RWPE2 (cell line): ENCODE results near the gene CTXN1.
"Not testable (repeated sequence)": the region's sequence is repeated elsewhere in the genome, so short reads cannot be mapped to it uniquely, and the experiment has no call there.

Experiments used
- ATAC-seq: fragments of 200-7000 bp; cut with Tn5 transposase; 3 replicates; pipeline ENCODE4 v1.9.1; 2021; ENCODE audit warnings: low read depth
- DNase-seq: peaks from one replicate; pipeline ENCODE4 v3.0.0-alpha.2; 2020; ENCODE audit warnings: low spot score
- H3K27ac ChIP-seq: fragments of 450-650 bp; 2 replicates; pipeline ENCODE4 v1.5.1; 2017; ENCODE audit warnings: mild to moderate bottlenecking; ENCODE audit not compliant: poor library complexity, severe bottlenecking
- H3K27me3 ChIP-seq: fragments of 250-450 bp; sonication (Bioruptor Pico); 2 replicates; pipeline ENCODE4 v1.5.1; 2021; ENCODE audit warnings: mild to moderate bottlenecking, moderate library complexity; ENCODE audit not compliant: insufficient read depth, poor library complexity, severe bottlenecking
- H3K36me3 ChIP-seq: fragments of 250-450 bp; sonication (Bioruptor Pico); 2 replicates; pipeline ENCODE4 v1.5.1; 2020; ENCODE audit warnings: low read depth, mild to moderate bottlenecking, moderate library complexity
- H3K4me1 ChIP-seq: fragments of 250-450 bp; sonication (Bioruptor Pico); 2 replicates; pipeline ENCODE4 v1.5.1; 2021; ENCODE audit warnings: mild to moderate bottlenecking, moderate library complexity; ENCODE audit not compliant: insufficient read depth, poor library complexity, severe bottlenecking
- H3K4me3 ChIP-seq: fragments of 250-450 bp; sonication (Bioruptor Pico); 2 replicates; pipeline ENCODE4 v1.5.1; 2021; ENCODE audit warnings: mild to moderate bottlenecking, moderate library complexity; ENCODE audit not compliant: severe bottlenecking
- H3K9me3 ChIP-seq: fragments of 250-450 bp; sonication (Bioruptor Pico); 2 replicates; pipeline ENCODE4 v1.5.1; 2021; ENCODE audit warnings: mild to moderate bottlenecking, moderate library complexity; ENCODE audit not compliant: severe bottlenecking
- CTCF ChIP-seq: fragments of 450-650 bp; IDR thresholded peaks from one replicate; pipeline ENCODE4 v1.5.1; 2017; ENCODE audit warnings: mild to moderate bottlenecking, moderate library complexity; ENCODE audit not compliant: poor library complexity, severe bottlenecking

Gene CTXN1

DNA sequence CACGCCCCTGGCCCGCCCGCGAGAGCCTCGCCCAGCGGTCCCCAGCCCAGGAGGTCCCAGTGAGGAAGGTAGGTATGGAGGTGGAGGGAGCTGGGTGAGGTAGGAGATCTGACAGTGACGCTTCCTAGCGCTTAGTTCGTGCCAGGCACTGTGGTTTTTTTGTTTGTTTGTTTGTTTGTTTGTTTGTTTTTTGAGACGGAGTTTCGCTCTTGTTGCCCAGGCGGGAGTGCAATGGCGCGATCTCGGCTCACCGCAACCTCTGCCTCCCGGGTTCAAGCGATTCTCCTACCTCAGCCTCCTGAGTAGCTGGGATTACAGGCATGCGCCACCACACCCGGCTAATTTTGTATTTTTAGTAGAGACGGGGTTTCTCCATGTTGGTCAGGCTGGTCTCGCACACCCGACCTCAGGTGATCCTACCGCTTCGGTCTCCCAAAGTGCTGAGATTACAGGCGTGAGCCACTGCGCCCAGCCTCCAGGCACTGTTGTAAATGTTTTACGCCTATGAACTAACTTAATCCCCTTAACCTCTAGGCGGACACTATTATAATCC lies 7.8 kb downstream of the CTXN1 start:
- peak overlapping the region; percentile 22 for H3K27ac ChIP-seq

DNA sequence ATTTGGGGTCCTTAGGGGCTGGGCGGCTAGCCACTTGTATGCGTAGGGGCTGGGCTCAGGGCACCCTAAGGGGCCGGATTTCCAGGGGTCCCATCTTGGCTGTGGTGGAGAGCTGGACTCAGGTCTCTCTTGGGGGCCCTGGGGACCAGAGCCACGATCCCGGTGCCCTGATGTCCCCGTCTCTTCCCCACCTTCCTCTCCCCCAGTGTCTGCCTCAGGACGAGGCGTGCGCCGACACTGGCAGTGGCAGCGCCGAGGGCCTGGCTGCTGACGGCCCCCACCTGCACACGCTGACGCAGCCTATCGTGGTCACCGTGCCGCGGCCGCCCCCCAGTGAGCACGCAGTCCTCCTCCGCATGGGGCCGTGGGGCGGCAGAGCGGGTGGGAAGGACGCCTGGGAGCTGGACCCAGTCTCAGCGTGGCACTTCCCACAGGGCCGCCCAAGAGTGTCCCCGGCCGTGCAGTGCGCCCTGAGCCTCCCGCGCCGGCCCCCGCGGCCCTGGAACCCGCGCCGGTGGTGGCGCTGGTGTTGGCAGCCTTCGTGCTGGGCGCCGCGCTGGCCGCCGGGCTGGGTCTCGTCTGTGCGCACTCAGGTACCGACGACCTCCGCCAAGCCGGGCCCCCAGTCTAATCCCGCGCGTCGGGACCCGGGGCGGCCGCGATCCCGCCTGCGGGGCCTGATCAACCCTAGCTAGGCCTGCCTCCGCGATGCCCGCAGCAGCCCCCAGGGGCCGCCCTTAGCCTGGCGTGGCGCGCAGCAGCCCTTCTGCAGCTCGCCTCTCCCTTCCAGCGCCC lies 8.5 kb downstream of the CTXN1 start:
- TF ChIP-seq CTCF, result peak; percentile 62
- Histone ChIP-seq H3K4me1 (no peaks in the 10 kb centered on the region), H3K36me3 (no peaks in the 10 kb centered on the region), H3K9me3 (no peaks in the 10 kb centered on the region), H3K27me3 (peaks cover 7% of the 10 kb centered on the region), H3K4me3 (peak overlapping the region; percentile 42), H3K27ac (peak overlapping the region; percentile 22)
- no peak for DNase-seq
- peak; percentile 56 for ATAC-seq

More for the DNA sequence above, 7.8 kb downstream of the CTXN1 start:
- not testable (repeated sequence) for DNase-seq, H3K27me3 ChIP-seq, H3K4me1 ChIP-seq, H3K9me3 ChIP-seq, H3K36me3 ChIP-seq, ATAC-seq
- peak overlapping the region; percentile 42 for H3K4me3 ChIP-seq
- peak; percentile 30 for TF ChIP-seq CTCF

GRCh38 chr19:7916955-7917266 lies 9.0 kb downstream of the CTXN1 start:
- DNase-seq (no peak), ATAC-seq (no peak)
- Histone ChIP-seq H3K9me3 (no peaks in the 10 kb centered on the region), H3K4me1 (no peaks in the 10 kb centered on the region), H3K27ac (peak overlapping the region; percentile 22), H3K4me3 (peak overlapping the region; percentile 42), H3K36me3 (peaks cover 3% of the 10 kb centered on the region; the same call in 1 of the 2 replicates), H3K27me3 (peaks cover 7% of the 10 kb centered on the region)
- no peak for TF ChIP-seq CTCF

- Histone ChIP-seq H3K4me3 (peak overlapping the region; percentile 42), H3K27me3 (peaks cover 7% of the 10 kb centered on the region)
- no peak for DNase-seq
These were observed 9.6 kb downstream of the CTXN1 start for GRCh38 chr19:7916103-7916954.

More at GRCh38 chr19:7916103-7916954, 9.6 kb downstream of the CTXN1 start:
- H3K9me3 ChIP-seq, result no peaks in the 10 kb centered on the region
- H3K27ac ChIP-seq, result peak overlapping the region; percentile 22
- peak; percentile 6; the same call in 2 of the 3 replicates for ATAC-seq
- H3K4me1 ChIP-seq, result no peaks in the 10 kb centered on the region
- peak; percentile 14 for TF ChIP-seq CTCF
- H3K36me3 ChIP-seq, result peaks cover 9% of the 10 kb centered on the region
